Measurements from ENCODE around the gene DNAJB13. TPM values are rescaled to one million over a fixed set of nuclear protein-coding genes. Genes with fewer than 3 reads are reported as not detected.

Gene DNAJB13
- total and polyA plus RNA-seq, 2 of the 13 experiments (the other 11 are each of a cell fraction or from before 2014, with no cell fraction given) = 2.3 TPM; not detected in 1

- TF ChIP-seq ZNF691 (CRISPR knock-in tag; IDR thresholded peaks at IDR 0.05; ENCODE audit: borderline replicate concordance, low read depth) = no peak
- peak; percentile 54; the same call in 1 of the 2 replicates for TF ChIP-seq MIER3 (CRISPR knock-in tag; IDR thresholded peaks at IDR 0.05; ENCODE audit: borderline replicate concordance)
- TF ChIP-seq BCL3 (CRISPR knock-in tag; IDR thresholded peaks at IDR 0.05) = no peak
- peak; percentile 96 for TF ChIP-seq SALL1 (CRISPR knock-in tag; IDR thresholded peaks at IDR 0.05)
- TF ChIP-seq DMAP1 (CRISPR knock-in tag; IDR thresholded peaks at IDR 0.05) = 0 out of 2 replicates have a peak, but pooled peaks have one; percentile 17
- TF ChIP-seq MXI1 (IDR thresholded peaks at IDR 0.05; ENCODE audit: borderline replicate concordance, low read depth, low read length) = 0 out of 3 replicates have a peak, but pooled peaks have one; percentile 11
- TF ChIP-seq ELF4 (CRISPR knock-in tag; IDR thresholded peaks at IDR 0.05; ENCODE audit: borderline replicate concordance) = 0 out of 2 replicates have a peak, but pooled peaks have one; percentile 57
- TF ChIP-seq NR0B2 (CRISPR knock-in tag; IDR thresholded peaks at IDR 0.05) = no peak
- TF ChIP-seq POLR2AphosphoS5 (IDR thresholded peaks at IDR 0.05; ENCODE audit: low read depth, low read length) = peak; percentile 52
- no peak for TF ChIP-seq HNRNPUL1 (IDR thresholded peaks at IDR 0.05; ENCODE audit: low read depth, low read length)
- TF ChIP-seq SYNCRIP (IDR thresholded peaks at IDR 0.05; ENCODE audit: insufficient read depth, low read depth, low read length) = no peak
- TF ChIP-seq ZBTB40 (IDR thresholded peaks at IDR 0.05) = no peak
- peak; percentile 59; the same call in 1 of the 2 replicates for TF ChIP-seq ZBTB40 (CRISPR knock-in tag; IDR thresholded peaks at IDR 0.05)
- TF ChIP-seq POGK (CRISPR knock-in tag; conservative IDR thresholded peaks at IDR 0.05) = 0 out of 2 replicates have a peak, but pooled peaks have one; percentile 5
- TF ChIP-seq ZNF816 (CRISPR knock-in tag; IDR thresholded peaks at IDR 0.05; ENCODE audit: borderline replicate concordance) = peak; percentile 70; the same call in 1 of the 2 replicates
These were observed 67.6 kb downstream of the DNAJB13 start (continued) for GRCh38 chr11:74018331-74019005.

All from HepG2 (cell line).